OCI-M2 (cell line): Measurements from ENCODE around the gene PODXL2.
"Not testable (repeated sequence)": the region's sequence is repeated elsewhere in the genome, so short reads cannot be mapped to it uniquely, and the experiment has no call there.

ENCODE experiments used
- DNase-seq: peaks from one replicate; lab custom pipeline; 2025; ENCODE audit not compliant: unreplicated experiment; lab: John Stamatoyannopoulos, UW

The PODXL2 gene

DNA sequence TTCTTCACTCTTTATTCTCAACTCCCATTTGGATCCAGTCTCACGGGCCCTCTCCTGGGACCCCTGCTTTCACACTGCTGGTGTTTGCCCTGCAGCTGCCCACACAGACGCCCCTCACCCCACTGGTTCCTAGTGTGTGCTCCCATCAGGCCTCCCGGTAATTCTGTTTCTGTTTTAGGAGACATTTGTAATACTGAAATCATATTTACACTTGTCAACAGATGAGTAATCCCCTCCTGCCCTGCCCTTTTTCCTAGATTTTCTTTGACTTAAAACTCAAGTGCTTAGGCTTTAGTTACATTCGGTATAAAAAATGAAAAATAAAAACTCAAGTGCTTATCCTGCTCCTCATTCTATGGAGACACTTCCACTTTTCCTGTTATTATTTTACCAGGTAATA is 25.4 kb downstream of the PODXL2 start:
- DNase-seq: no peak

DNA sequence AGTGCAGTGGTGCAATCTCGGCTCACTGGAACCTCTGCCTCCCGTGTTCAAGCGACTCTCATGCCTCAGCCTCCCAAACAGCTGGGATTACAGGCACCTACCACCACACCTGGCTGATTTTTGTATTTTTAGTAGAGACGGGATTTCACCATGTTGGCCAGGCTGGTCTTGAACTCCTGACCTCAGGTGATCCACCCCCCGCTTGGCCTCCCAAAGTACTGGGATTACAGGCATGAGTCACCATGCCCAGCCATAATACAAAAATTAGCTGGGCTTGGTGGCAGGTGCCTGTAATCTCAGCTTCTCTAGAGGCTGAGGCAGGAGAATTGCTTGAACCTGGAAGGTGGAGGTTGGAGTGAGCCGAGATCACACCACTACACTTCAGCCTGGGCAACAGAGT is 26.0 kb downstream of the PODXL2 start:
- not testable (repeated sequence) for DNase-seq

DNA sequence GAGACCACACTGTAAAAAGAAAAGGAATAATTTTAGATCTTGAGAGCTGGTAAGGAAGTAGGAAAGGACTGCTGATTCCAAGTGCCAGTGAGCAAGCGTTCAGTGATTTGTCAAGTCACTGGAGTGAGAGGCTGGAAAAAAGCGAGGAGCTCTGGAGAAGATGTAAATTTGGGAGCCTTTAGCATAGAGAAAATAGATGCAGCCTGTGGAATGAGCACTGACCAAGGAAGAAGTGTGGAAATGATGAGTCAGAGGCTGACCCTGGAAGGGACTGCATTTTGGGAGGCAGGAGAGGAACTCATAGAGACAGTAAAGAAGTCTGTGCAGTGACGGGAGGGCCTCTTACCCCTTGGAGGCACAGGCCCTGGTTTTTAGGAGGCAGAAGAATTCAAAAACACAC is 26.7 kb downstream of the PODXL2 start:
- DNase-seq: no peak

DNA sequence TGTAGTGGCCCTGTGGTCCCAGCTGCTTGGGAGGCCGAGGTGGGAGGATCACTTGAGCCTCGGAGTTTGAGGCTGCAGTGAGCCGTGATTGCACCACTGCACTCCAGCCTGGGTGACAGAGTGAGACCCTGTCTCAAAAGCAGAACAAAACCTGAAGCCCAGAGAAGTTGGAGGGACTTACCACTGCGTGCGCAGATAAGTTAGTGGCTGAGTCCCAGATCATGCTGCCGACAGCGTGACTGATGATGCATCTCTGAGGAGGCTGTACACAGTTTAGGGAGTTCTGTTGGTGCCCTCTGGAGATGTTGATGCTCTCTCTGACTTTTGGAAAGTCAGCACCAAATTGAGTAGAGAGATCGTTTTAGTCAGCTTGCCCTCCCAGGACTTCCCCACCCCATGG is 27.9 kb downstream of the PODXL2 start:
- DNase-seq: no peak

DNA sequence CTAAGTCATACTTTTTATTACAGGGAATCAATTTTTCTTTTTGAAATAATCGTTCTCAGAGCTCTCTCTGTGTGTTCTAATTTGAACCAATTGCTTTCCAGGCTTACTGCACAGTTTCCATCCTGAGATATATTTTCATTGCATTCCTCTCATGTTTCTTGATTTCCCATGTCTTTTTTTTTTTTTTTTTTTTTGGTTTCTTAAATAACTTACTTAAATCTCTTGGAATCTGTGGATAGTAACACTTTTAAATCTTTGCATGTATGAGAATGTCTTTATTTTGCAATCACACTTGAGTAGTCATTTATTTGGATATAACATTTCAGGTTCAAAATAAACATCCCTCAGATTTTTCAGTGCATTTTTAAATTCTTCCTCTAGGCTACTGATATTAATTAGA is 29.2 kb downstream of the PODXL2 start:
- DNase-seq: no peak

DNA sequence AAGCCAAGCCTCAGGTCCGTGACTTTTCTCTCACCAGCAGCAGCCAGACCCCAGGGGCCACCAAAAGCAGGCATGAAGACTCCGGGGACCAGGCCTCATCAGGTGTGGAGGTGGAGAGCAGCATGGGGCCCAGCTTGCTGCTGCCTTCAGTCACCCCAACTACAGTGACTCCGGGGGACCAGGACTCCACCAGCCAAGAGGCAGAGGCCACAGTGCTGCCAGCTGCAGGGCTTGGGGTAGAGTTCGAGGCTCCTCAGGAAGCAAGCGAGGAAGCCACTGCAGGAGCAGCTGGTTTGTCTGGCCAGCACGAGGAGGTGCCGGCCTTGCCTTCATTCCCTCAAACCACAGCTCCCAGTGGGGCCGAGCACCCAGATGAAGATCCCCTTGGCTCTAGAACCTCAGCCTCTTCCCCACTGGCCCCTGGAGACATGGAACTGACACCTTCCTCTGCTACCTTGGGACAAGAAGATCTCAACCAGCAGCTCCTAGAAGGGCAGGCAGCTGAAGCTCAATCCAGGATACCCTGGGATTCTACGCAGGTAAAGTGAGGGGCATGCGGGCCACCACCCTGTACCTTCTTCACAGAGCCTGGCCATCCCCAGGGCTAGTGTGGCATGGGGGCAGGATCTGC is 31.8 kb downstream of the PODXL2 start:
- no peak for DNase-seq

DNA sequence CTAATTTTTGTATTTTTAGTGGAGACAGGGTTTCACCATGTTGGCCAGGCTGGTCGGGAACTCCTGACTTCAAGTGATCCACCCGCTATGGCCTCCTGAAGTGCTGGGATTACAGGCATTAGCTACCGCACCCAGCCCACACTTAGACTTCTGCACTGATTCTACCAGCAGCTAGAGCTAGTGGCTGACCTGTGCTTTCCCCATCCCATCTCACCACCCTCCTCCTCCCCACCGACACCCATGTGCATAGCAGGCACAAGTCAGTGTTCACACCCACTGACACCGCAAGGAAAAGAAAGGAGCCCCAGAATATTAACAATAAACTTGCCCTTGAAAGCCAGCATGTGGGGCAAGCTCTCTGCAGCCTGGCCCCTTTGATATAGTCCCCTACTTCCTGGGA is 32.6 kb downstream of the PODXL2 start:
- DNase-seq: no peak

DNA sequence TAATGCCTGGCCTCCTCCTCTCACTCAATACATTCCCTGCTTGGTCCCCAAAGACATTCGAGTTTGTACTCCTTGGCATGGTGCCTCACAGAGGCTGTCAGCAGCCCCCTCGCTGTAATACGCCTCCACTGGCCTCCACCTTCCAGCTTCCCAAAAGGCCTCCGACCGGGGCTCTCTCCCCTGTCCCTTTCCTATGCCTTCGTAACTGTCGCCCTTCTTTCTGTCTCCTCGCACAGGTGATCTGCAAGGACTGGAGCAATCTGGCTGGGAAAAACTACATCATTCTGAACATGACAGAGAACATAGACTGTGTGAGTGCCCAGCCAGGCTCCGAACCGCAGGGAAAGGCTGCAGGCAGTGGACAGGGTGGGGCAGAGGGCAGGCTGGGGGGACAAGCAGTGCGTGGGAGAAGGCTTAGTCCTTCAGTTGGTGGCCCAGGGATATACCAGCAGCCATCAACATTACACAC is 33.0 kb downstream of the PODXL2 start:
- no peak for DNase-seq

DNA sequence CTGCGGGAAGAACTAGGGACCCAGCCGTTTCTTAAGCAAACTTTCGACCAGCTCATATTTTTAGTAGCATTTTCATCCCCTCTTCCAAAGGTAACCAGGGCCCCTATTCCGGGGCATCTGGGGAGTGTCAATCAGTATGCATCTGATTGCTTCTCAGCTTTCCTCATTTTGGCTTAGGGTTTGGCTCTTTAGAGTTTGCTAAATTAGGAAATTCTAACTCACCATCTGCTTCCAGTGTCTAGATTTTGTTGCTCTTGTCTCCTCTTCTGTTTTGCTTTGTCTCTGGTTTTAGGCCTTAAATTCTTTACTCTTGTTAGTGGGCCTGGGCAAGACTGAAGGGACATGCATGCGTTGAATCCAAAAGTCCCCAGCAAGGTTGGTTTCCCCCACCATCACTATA is 34.2 kb downstream of the PODXL2 start:
- DNase-seq: no peak

DNA sequence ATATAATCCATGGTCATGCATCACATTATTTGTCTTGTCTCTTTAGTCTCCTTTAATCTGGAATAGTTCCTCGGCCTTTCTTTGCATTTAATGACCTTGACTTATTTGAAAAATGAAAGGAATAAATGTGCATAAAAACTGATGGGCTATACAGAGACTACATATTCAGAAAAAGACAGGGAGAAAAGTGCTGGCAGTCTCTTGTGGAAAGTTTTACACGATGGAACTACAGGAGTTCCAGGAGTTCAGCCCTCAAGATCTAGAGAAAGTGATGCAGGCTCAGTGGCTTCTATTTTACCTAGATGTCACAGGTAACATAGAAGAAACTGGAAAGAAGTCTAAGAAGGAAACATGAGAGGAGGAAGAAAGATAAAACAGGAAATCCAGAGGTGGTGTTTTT is 36.2 kb downstream of the PODXL2 start:
- DNase-seq: no peak

DNA sequence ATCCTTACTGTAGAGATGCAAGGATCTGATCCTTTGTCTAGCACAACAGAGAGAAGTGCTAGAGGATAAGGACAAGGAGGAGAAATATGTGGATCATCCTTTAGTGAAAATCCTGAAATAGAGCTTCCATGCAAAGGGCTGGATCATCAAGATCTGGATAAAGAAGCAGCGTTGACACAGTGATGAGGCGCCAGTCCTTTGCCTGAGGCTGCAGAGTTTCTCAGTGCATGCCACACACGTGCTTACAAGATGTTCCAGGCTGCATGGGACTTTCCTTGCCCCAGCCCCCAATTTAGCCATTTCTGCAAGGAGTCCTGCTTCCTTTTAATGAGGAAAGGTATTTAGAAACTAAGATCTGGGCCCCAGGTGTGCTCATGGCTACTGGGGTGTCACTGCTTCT is 36.6 kb downstream of the PODXL2 start:
- no peak for DNase-seq

DNA sequence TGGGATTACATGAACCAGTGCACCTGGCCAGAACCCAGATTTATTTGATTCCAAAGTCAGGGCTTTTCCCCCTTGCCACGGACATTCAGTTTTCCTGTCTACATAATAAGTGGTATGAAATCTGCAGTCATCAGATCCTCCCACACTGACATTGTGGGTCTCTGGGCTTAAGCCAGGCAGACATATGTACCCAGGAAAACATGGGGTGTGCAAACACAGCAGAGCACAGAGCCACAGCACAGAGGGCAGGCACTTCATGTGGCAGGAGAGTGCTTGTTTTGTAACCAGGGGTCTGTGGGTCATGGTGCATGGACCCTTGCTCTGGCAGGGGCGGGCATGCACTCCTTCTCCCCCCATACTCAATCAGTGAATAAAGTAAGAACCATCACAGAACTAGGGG is 37.7 kb downstream of the PODXL2 start:
- DNase-seq: no peak

DNA sequence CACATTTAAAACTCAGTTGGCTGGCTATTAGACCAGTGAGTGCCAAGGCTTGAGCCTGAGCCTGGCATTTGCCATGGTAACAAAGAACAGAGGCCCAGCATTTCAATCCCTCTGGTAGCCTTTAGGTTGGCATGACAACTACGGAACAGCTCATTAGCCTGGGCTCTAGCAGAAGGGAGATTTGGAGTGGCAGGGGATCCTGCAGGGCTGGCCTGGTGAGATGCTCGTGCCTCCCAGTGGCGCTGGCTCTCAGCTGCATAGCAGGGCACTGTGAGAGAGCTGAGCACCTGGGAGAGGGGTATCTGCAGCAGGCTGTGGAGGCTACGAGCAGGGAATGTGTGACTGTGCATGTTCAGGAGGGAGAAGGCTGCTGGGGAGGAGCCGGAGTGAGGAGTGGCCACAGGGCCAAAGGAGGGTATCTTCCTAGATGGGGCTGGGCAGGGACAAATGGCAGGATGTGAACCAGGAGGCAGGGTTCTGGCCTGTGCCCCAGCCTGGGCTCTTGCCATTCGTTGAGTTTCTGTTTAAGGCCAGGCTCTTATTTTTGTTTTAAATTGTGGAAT is 38.2 kb downstream of the PODXL2 start:
- no peak for DNase-seq

DNA sequence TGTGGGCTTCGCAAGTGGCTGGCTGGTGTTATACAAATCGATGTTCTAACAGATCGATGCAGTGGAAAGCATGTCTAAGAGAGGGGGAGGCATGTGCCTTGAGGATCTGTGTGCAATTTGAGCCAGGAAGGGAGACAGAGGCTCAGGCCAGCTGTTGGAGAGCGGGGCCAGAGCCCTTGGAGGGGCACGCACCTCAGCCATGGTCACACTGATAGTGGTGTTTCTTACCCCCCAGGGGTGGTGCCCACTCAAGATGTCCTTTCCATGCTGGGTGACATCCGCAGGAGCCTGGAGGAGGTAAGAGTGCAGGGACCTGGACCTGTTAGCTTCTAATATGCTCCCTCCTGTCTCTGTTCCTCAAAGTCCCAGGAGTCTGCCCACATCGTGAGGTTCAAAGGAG is 39.9 kb downstream of the PODXL2 start:
- no peak for DNase-seq

DNA sequence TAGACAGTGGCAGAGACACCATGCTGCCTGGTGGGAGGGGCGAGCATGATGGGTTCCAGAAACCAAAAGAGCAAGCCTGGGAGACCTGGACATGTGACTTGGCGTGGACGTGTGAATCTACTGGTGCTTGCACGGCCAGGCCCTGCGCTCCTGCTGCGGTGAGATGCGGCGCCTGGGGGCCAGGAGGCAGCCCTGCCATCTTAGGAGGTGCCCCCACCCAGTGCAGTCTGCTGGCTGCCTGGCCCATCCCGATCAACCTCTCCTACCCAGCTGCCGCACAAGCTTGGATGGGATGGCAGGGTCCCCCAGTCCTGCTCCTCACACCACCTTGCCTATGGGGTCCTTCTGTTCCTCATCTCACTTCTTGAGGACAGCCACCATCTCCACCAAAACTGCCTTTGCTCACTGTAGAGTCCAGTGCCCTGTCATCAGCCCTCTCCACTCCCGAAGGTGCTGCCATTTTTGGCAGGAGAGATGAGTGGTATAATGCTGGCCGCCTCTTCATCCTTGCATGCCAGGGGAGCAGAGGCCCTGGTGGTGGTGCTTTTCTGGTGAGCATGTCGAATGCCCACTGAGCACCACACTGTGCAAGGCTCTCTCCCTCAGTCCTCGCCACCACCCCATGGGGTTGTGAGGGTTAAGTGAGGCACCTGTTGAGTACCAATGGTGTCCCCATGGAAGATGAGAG is 40.7 kb downstream of the PODXL2 start:
- DNase-seq: no peak

DNA sequence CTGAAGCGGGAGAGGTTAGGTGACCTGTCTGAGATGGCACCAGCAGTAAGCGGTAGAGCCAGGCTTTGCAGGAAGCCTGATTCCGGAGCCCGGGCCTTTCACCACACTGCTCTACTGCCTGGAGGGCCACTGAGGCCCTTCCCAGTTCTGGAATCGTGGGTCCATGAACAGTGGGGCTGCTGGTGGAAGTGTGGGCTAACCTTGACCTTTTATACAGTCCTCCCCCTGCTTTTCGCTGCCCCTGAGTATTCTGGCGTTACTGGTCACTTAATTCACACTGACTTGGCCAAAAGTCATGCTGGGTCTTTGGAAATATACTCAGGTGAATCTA is 41.2 kb downstream of the PODXL2 start:
- no peak for DNase-seq

DNA sequence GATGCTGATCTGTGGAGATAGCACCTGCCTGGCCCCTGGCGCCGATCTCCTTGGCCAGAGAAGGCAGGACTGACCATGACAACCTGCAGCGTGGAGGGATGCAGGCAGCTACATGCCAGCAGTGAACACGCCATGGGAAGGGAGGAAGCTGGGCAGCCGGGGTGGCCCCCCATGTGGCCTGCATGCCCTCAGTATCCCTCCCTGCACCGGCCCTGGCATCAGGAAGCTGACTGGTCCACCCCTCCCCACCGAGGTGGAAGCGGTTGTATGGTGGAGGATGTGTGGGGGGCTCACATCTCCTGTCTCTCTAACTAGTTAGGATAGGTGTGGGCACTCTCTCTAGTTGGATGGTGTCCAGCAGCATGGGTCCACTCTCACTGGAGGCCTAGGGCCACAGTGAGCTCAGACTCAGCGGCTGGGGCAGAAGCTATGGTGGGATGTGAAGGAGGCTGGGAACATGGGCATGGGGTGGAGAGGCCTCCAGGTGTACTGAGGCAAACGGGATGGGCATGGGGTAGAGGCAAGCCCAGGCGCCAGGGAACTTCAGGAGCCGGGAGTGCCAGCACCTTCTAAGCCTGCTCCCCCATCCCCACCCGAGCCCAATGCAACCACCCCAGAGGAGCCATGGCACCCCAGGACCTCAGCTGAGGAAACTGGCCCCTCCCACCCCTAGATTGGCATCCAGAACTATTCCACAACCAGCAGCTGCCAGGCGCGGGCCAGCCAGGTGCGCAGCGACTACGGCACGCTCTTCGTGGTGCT is 42.0 kb downstream of the PODXL2 start:
- DNase-seq: no peak

DNA sequence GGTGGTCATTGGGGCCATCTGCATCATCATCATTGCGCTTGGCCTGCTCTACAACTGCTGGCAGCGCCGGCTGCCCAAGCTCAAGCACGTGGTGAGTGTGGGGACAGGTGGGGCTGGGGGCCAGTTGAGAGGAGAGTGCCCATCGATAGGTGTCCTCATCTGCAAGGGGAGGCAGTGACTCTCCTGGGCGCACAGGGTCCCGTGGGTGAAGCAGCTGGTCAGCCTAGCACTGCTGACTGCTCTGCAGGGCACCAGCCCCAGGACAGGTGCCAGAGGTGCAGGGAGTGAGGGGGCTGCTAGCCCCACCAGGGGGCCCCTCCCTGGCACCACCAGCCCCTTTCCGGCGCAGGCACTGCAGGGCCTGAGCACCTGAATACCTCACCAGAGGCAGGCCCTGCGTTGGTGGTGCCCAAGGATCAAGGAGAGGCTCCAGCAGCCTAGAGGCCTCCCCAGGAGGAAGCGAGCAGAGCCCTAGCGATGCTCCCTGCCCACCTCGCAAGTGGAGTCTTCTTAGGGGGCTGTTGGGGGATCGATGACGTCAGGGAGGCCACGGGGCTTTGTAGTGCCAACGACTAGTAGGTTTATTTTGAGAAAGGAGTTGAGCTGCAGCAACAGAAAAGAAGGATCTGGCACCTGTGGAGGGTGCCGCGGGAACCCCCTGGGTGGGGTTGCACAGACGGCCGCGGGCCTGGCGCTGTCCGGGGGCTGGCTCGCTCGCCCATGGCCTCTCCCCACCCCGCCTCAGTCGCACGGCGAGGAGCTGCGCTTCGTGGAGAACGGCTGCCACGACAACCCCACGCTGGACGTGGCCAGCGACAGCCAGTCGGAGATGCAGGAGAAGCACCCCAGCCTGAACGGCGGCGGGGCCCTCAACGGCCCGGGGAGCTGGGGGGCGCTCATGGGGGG is 42.8 kb downstream of the PODXL2 start:
- no peak for DNase-seq

DNA sequence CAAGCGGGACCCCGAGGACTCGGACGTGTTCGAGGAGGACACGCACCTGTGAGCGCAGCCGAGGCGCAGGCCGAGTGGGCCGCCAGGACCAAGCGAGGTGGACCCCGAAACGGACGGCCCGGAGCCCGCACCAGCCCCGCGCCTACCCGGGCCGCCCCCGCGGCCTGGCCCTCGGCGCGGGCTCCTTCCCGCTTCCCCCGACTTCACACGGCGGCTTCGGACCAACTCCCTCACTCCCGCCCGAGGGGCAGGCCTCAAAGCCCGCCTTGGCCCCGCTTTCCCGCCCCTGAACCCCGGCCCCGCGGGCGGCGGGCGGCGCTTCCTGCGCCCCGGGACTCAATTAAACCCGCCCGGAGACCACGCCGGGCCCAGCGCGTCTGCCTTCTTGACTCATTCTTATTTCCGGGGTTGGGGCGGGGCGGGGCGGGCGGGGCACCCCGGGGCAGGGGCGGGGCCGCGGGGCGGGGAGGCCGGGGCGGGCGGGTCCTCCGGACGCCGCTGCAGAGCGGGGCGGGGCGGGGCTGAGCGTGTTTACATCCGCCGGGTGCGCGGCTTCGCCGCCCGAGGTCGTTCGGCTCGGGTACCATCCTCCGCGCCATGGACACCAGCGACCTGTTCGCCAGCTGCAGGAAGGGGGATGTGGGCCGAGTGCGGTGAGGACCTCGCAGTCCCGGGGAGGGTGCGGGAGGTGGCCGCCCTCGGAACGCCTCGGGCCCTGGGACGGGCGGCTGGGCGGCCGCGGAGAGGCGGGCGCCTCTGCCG is 43.6 kb downstream of the PODXL2 start, which contains the start of gene ABTB1:
TSS of gene ABTB1 (plus strand) at position 524 of the 762 bp plus-strand sequence. CDS start at position 598, 74 bp downstream.
- no peak for DNase-seq
